Mesenchymal stem cell (in vitro differentiated cells and primary cell): ENCODE measurements around the gene KLHL2. TPM values are rescaled to one million over a fixed set of nuclear protein-coding genes. Genes with fewer than 3 reads are reported as not detected.

Source experiments
- small RNA-seq: library from polyadenylated mRNA; stranded (forward); fragments of <200 nt; extraction: miRNeasy Mini kit (QIAGEN cat#:217004); gene quantifications from one replicate; pipeline ENCODE3, GENCODE V24; 2013; ENCODE audit warnings: low read depth

The KLHL2 gene

Small RNAs within 50 kb of the gene (small RNA-seq; reads per million reads assigned to genes)
- not detected for gene RNU4-87P
